A549 (cell line): Measurements from ENCODE around the gene GBE1.

Experiments used
- EP300 ChIP-seq, 2 experiments: fragments of >200 bp; sonication (Bioruptor Twin); formaldehyde crosslinking; IDR thresholded peaks; 2 replicates in 1 of 2; 3 replicates in 1 of 2; pipeline ENCODE4 v1.6.1; 2016 to 2017
- MYC ChIP-seq: IDR thresholded peaks from 2 replicates; pipeline ENCODE4 v1.6.1; 2012; ENCODE audit warnings: mild to moderate bottlenecking, inconsistent platforms, low read length, improper control_type of control experiment, borderline replicate concordance
- POLR2A ChIP-seq: IDR thresholded peaks from 2 replicates; pipeline ENCODE4 v1.6.1; 2012; ENCODE audit warnings: mild to moderate bottlenecking, low read length
- RAD21 ChIP-seq, 2 experiments: fragments of >200 bp in 1 of 2; sonication (Bioruptor Twin) in 1 of 2; formaldehyde crosslinking in 1 of 2; IDR thresholded peaks in 1 of 2; conservative IDR thresholded peaks in 1 of 2; 2 replicates in 1 of 2; 3 replicates in 1 of 2; pipeline ENCODE4 v1.6.1; 2012 to 2018; ENCODE audit warnings: inconsistent platforms in 1 of 2
- REST ChIP-seq: fragments of 200-600 bp; sonication (generic); IDR thresholded peaks from 2 replicates; pipeline ENCODE4 v1.6.1; 2016; ENCODE audit warnings: antibody characterized with exemption, mild to moderate bottlenecking, moderate library complexity
- RFX5 ChIP-seq: fragments of 450-650 bp; IDR thresholded peaks from 2 replicates; pipeline ENCODE4 v1.7.1; 2014; ENCODE audit warnings: antibody characterized with exemption, mild to moderate bottlenecking, moderate library complexity
- SMC3 ChIP-seq: fragments of >200 bp; sonication (Bioruptor Twin); formaldehyde crosslinking; IDR thresholded peaks from 3 replicates; pipeline ENCODE4 v1.6.1; 2018; ENCODE audit warnings: inconsistent platforms
- TFCP2L1 ChIP-seq: fragments of 250-450 bp; sonication (Bioruptor Pico); IDR thresholded peaks from 2 replicates; pipeline ENCODE4 v1.5.0; 2021; ENCODE audit warnings: mild to moderate bottlenecking
- TF ChIP-seq, protein P1 (sequence below): IDR thresholded peaks from 2 replicates; pipeline ENCODE4 v1.6.1; 2012
- TF ChIP-seq, protein P2 (sequence below): fragments of >200 bp; sonication (Bioruptor Twin); formaldehyde crosslinking; IDR thresholded peaks from 2 replicates; pipeline ENCODE4 v1.6.1; 2016
- TF ChIP-seq, protein P3 (sequence below): fragments of >200 bp; sonication (Bioruptor Twin); formaldehyde crosslinking; IDR thresholded peaks from 3 replicates; pipeline ENCODE4 v1.5.1; 2016
- TF ChIP-seq, protein P4 (sequence below): fragments of 450-650 bp; IDR thresholded peaks from 2 replicates; pipeline ENCODE4 v1.6.1; 2014; ENCODE audit warnings: antibody characterized with exemption

DNA sequence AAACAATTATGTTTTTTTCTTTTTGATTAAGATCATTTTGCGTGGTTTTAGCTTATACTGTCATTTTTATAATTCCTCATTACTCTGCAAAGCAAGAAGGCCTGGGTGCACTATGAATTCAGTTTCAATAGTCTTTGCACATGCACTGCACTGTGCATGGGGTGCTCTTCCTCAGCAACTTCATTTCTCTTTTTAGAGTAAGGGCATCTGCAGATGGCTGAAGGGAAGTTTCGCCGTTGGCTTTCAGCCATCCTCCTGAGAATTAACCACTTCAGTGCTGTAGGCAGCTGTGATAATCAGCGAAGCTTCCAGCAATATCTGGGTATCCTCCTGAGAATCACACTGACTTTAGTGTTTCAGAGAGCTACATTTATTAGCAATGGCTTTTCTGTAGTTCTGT, 284.8 kb downstream of the GBE1 start:
- TF ChIP-seq REST (no peak), TFCP2L1 (CRISPR knock-in tag) (no peak), EP300 (IDR thresholded peaks at IDR 0.05) (no peak), POLR2A (no peak), RAD21 (conservative IDR thresholded peaks at IDR 0.05 in 1 of 2, IDR thresholded peaks at IDR 0.05 in 1 of 2) (no peak), MYC (no peak), RFX5 (no peak), SMC3 (no peak)
- TF ChIP-seq, protein P1, sequence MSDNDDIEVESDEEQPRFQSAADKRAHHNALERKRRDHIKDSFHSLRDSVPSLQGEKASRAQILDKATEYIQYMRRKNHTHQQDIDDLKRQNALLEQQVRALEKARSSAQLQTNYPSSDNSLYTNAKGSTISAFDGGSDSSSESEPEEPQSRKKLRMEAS, result no peak
- TF ChIP-seq, protein P2, sequence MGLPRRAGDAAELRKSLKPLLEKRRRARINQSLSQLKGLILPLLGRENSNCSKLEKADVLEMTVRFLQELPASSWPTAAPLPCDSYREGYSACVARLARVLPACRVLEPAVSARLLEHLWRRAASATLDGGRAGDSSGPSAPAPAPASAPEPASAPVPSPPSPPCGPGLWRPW, result no peak
- TF ChIP-seq, protein P3, sequence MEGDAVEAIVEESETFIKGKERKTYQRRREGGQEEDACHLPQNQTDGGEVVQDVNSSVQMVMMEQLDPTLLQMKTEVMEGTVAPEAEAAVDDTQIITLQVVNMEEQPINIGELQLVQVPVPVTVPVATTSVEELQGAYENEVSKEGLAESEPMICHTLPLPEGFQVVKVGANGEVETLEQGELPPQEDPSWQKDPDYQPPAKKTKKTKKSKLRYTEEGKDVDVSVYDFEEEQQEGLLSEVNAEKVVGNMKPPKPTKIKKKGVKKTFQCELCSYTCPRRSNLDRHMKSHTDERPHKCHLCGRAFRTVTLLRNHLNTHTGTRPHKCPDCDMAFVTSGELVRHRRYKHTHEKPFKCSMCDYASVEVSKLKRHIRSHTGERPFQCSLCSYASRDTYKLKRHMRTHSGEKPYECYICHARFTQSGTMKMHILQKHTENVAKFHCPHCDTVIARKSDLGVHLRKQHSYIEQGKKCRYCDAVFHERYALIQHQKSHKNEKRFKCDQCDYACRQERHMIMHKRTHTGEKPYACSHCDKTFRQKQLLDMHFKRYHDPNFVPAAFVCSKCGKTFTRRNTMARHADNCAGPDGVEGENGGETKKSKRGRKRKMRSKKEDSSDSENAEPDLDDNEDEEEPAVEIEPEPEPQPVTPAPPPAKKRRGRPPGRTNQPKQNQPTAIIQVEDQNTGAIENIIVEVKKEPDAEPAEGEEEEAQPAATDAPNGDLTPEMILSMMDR, result no peak
- TF ChIP-seq, protein P4, sequence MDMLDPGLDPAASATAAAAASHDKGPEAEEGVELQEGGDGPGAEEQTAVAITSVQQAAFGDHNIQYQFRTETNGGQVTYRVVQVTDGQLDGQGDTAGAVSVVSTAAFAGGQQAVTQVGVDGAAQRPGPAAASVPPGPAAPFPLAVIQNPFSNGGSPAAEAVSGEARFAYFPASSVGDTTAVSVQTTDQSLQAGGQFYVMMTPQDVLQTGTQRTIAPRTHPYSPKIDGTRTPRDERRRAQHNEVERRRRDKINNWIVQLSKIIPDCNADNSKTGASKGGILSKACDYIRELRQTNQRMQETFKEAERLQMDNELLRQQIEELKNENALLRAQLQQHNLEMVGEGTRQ, result no peak
